ENCODE data around the gene VTI1A. TPM values are rescaled to one million over a fixed set of nuclear protein-coding genes. Genes with fewer than 3 reads are reported as not detected.

Gene VTI1A
- total RNA-seq, 1 donor from 2014 or later, result 32.6 TPM

GRCh38 chr10:112603062-112603461 lies 156.0 kb downstream of the VTI1A start:
- peaks cover 4% of the 10 kb centered on the region for H3K9me3 Mint-ChIP-seq
- H3K4me1 Mint-ChIP-seq (ENCODE audit: unreplicated experiment), result peaks cover 8% of the 10 kb centered on the region
- no peak for TF ChIP-seq CTCF (conservative IDR thresholded peaks at IDR 0.05)
- no peaks in the 10 kb centered on the region for H3K36me3 Mint-ChIP-seq
- H3K4me3 Mint-ChIP-seq, result no peak overlapping the region
- DNase-seq (ENCODE audit: extremely low spot score, unreplicated experiment), result no peak
- no peaks in the 10 kb centered on the region for H3K27me3 Mint-ChIP-seq
- H3K27ac Mint-ChIP-seq, result no peak overlapping the region

GRCh38 chr10:112605063-112605462 lies 158.0 kb downstream of the VTI1A start:
- H3K9me3 Mint-ChIP-seq, result no peaks in the 10 kb centered on the region
- no peaks in the 10 kb centered on the region for H3K27me3 Mint-ChIP-seq
- H3K4me3 Mint-ChIP-seq, result no peak overlapping the region
- no peak overlapping the region for H3K27ac Mint-ChIP-seq
- no peak for TF ChIP-seq CTCF (conservative IDR thresholded peaks at IDR 0.05)
- H3K36me3 Mint-ChIP-seq, result no peaks in the 10 kb centered on the region
- DNase-seq (ENCODE audit: extremely low spot score, unreplicated experiment), result no peak
- H3K4me1 Mint-ChIP-seq (ENCODE audit: unreplicated experiment), result peaks cover 8% of the 10 kb centered on the region

GRCh38 chr10:112607506-112607905 lies 160.5 kb downstream of the VTI1A start:
- Mint-ChIP-seq H3K4me1 (ENCODE audit: unreplicated experiment) (peaks cover 8% of the 10 kb centered on the region), H3K27ac (no peak overlapping the region), H3K4me3 (no peak overlapping the region), H3K27me3 (no peaks in the 10 kb centered on the region), H3K36me3 (peaks cover 4% of the 10 kb centered on the region), H3K9me3 (no peaks in the 10 kb centered on the region)
- TF ChIP-seq CTCF (conservative IDR thresholded peaks at IDR 0.05), result no peak
- DNase-seq (ENCODE audit: extremely low spot score, unreplicated experiment), result no peak

DNA sequence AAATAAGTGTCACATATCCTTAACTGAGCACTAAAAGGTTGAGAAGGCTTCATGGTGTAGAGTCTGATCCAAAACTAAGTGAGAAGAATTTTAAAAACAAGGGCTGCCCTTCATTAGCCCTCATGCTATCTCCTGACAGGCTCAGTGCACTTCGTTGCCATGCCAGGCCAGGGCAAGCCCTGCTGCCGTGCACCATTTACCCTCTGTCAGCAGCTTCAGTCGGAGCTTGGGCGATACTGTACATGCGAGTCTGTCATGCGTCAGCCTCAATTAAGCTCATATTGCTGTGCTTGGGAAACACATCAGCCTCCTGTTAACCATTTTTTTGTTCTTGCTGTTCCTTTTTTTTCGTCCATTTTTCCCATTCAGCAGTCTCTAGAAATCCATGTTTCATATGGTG lies 166.6 kb downstream of the VTI1A start:
- DNase-seq (ENCODE audit: extremely low spot score, unreplicated experiment), result no peak
- no peak overlapping the region for H3K27ac Mint-ChIP-seq
- H3K36me3 Mint-ChIP-seq, result peaks cover 8% of the 10 kb centered on the region
- TF ChIP-seq CTCF (conservative IDR thresholded peaks at IDR 0.05), result no peak
- no peaks in the 10 kb centered on the region for H3K27me3 Mint-ChIP-seq
- H3K4me1 Mint-ChIP-seq (ENCODE audit: unreplicated experiment), result no peaks in the 10 kb centered on the region
- H3K4me3 Mint-ChIP-seq, result no peak overlapping the region
- H3K9me3 Mint-ChIP-seq, result peaks cover 12% of the 10 kb centered on the region

GRCh38 chr10:112614072-112614471 lies 167.1 kb downstream of the VTI1A start:
- TF ChIP-seq CTCF (conservative IDR thresholded peaks at IDR 0.05), result no peak

DNA sequence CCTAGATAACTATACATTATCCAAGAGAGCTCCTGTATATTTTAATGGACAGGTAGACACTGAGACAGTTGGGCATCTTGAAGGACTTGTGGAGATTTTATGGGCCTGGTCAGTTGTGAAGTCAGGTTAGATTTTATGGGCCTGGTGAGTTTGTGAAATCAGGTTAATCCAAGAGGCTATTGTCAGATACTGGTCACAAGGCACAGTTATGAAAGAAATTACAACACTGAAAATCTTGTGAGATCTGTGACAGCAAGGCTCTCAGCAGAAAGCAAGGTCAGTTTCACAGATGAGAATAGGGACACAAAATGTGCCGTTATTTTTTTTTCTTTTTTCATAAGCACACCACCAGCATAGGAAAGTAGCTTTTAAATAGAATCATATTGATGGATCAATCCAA lies 167.6 kb downstream of the VTI1A start:
- peaks cover 12% of the 10 kb centered on the region for H3K9me3 Mint-ChIP-seq
- H3K27me3 Mint-ChIP-seq, result no peaks in the 10 kb centered on the region
- H3K4me3 Mint-ChIP-seq, result no peak overlapping the region
- no peak overlapping the region for H3K27ac Mint-ChIP-seq
- DNase-seq (ENCODE audit: extremely low spot score, unreplicated experiment), result no peak
- H3K36me3 Mint-ChIP-seq, result peaks cover 8% of the 10 kb centered on the region
- no peak for TF ChIP-seq CTCF (conservative IDR thresholded peaks at IDR 0.05)
- H3K4me1 Mint-ChIP-seq (ENCODE audit: unreplicated experiment), result no peaks in the 10 kb centered on the region

More at GRCh38 chr10:112614072-112614471, 167.1 kb downstream of the VTI1A start:
- Mint-ChIP-seq H3K9me3 (peaks cover 12% of the 10 kb centered on the region), H3K4me1 (ENCODE audit: unreplicated experiment) (no peaks in the 10 kb centered on the region), H3K36me3 (peaks cover 8% of the 10 kb centered on the region), H3K4me3 (no peak overlapping the region), H3K27me3 (no peaks in the 10 kb centered on the region), H3K27ac (no peak overlapping the region)
- DNase-seq (ENCODE audit: extremely low spot score, unreplicated experiment), result no peak
